Activated CD4-positive, alpha-beta T cell treated with anti-CD3 and anti-CD28 coated beads, Interleukin-2, amount 50 U/mL, for 24 hours (primary cell): ENCODE measurements around the gene RASSF6.
"Not testable (repeated sequence)": the region's sequence is repeated elsewhere in the genome, so short reads cannot be mapped to it uniquely, and the experiment has no call there.

Experiments
- DNase-seq, 2 donors: peaks; one replicate each; pipeline ENCODE4 v3.0.0-alpha.2; 2020; ENCODE audit warnings: low read depth in 1 of 2, low spot score in 1 of 2

Gene RASSF6, protein sequence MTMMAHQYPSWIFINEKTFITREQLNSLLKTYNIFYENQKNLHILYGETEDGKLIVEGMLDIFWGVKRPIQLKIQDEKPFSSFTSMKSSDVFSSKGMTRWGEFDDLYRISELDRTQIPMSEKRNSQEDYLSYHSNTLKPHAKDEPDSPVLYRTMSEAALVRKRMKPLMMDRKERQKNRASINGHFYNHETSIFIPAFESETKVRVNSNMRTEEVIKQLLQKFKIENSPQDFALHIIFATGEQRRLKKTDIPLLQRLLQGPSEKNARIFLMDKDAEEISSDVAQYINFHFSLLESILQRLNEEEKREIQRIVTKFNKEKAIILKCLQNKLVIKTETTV

GRCh38 chr4:73620115-73620792 lies at the start of gene RASSF6:
TSS of gene RASSF6 (minus strand) at chr4:73620436. CDS start at chr4:73611795, 8,641 bp downstream.
- DNase-seq, result no peak

DNA sequence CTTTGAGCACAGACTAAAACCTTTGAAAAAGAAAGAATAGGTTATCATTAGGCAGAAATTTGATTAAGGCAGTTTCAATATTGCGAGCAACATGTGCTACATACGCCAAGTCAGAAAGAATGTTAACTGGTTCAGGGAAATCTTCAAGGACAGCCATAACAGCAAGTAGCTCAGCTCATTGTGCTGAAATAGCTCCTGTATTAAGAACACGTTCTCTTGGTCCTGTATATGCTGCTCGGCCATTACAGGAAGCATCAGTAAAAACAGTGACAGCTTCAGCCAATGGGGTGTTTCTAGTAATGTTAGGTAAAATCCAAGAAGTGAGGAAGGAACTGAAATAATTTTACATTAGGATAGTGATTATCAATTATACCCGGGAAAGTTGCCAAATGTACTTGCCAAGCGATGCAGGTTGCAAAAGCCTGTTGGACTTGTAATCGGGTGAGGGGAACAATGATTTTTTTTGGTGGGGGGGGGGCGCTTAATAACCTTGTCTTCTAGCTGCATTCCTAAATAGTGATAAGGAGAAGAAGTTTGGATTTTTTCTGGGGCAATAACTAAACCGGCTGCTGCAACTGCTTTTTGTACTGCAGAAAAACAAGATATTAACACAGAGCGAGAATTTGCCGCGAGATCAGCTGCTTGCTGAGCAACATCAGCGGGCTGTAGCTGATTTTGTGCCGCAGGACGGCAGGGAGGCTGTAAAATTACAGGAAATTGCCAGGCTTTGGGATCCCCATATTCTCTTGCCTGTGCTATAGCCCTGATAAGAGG lies 49.4 kb upstream of the RASSF6 start:
- no peak for DNase-seq

DNA sequence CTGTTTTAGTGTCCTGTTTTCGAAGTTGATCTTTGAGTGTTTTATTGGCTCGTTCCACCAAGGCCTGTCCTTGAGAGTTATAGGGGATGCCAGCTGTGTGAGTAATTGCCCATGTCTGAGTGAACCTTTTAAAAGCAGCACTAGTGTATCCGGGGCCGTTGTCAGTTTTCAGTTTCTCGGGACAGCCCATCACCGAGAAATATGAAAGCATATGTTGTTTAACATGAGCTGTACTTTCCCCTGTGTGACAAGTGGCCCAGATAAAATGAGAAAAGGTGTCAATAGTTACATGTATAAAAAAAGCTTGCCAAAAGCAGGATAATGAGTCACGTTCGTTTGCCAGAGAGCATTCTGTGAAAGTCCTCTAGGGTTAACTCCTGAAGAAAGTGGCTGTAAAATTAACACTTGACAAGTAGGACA lies 48.6 kb upstream of the RASSF6 start:
- no peak for DNase-seq

DNA sequence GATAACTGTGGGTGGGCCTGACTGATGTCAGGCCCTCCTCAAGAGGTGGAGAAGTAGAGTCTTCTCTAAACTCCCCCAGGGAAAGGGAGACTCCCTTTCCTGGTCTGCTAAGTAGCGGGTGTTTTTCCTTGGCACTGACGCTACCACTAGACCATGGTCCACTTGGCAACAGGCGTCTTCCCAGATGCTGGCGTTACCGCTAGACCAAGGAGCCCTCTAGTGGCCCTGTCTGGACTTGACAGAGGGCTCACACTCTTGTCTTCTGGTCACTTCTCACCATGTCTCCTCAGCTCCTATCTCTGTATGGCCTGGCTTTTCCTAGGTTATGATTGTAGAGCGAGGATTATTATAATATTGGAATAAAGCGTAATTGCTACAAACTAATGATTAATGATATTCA lies 45.7 kb upstream of the RASSF6 start:
- not testable (repeated sequence) for DNase-seq

- DNase-seq, result no peak
Measured at GRCh38 chr4:73664470-73664869, 44.2 kb upstream of the RASSF6 start.

DNA sequence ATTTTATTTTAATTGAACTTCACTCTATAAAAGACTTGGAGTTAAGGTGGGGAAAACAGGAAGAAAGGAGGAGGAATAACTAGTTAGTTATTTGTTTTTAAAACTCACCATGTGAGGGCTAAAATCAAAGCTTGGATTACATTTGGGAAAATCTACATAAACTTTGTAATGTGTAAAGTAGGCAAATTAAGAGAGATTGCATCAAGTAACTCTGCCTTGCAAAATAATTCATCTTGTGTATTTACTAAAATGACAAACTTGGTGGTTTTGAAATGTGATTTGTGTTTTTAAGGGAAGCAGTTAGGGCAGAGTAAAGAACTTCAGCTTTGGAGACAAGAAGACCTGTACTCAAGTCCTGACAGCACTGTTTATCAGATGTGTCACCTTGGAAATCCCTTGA lies 43.3 kb upstream of the RASSF6 start:
- no peak for DNase-seq

DNA sequence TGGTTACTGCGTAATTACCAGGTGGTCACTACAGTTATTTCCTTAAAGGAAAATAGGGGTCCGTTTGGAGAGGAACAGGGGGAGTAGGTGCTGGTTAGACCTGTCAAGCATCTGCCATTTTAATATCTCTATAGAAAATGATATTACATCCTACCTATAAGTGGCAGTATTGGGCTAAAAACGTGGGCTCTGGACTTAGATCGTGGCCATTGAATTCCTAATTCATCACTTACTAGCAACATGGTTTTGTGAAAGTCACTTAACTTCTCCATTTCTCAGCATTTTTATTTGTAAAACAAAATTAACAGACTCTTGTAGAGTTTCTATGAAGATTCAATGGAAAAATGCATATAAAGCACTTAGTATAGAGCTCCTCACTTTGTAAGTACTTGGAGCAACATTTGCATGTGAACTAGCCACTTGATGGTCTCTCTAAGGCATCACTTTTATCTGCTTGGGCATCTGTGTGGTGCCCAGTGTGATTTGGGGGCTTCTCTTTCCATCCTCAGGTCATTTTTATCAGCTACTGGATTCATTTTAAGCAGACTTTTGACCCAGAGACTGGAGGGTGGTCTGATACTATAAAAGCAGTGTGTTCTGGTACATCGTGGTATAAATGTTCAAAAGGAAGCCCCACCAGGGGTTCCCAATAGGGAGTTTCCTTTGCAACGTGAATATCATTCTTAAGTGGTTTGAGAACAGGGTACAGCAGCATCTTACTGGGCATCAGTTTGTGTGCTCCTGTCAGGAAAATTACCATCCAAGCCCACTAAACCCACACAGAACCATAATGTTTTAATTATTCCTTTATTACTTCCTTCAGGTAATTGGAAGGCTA lies 42.7 kb upstream of the RASSF6 start:
- DNase-seq, result no peak

DNA sequence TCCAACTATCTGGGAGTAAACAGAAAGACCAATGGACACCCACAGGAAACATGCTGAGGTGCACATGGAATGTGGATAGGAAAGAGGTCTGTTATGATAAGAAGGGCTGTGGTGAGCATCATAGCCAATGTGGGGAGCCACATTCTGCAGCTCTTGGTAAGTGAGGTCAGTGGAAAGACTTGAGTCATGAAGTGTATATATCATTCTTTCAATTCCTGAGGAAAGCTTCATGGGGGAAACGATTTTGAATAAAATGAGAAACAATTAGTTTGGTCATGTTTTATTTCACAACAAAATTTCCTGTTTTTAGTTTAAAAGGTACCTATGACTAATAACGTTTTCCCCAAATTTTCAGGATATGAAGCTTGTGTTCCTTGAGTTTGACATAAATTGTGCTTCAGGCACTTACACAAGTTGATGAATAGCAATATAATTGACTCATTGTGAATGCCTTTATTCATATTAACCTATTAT lies 41.4 kb upstream of the RASSF6 start:
- DNase-seq, result no peak

GRCh38 chr4:73660808-73661207 lies 40.6 kb upstream of the RASSF6 start:
- DNase-seq, result no peak

GRCh38 chr4:73653695-73654106 lies 33.5 kb upstream of the RASSF6 start:
- no peak for DNase-seq

GRCh38 chr4:73650250-73650649 lies 30.0 kb upstream of the RASSF6 start:
- DNase-seq, result no peak

DNA sequence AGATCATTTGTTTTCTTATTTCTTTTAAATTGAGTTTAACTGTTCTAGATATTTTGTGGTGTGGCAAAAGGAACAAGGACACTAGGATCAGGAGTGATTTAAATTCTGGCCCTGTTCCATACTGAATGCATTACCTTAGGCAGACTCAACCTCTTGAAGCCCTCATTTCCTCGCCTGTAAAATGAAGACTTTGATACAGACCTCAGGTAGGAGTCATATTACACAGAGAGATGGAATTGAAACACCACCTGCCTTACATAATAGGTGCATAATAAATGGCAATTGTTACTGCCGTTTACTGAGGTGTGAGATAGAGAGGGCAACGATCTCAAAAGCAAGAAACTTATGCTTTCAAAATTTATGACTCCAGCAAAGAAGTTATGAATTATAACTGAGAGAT lies 28.2 kb upstream of the RASSF6 start:
- no peak for DNase-seq

GRCh38 chr4:73646117-73646516 lies 25.9 kb upstream of the RASSF6 start:
- DNase-seq, result no peak

GRCh38 chr4:73631565-73632226 lies 11.5 kb upstream of the RASSF6 start:
- no peak for DNase-seq

- not testable (repeated sequence) for DNase-seq
Measured at GRCh38 chr4:73628834-73629233, 8.6 kb upstream of the RASSF6 start.

GRCh38 chr4:73621357-73621756 lies 1.1 kb upstream of the RASSF6 start:
- no peak for DNase-seq

GRCh38 chr4:73619346-73619745 lies 890 bp downstream of the RASSF6 start:
- DNase-seq, result no peak

DNA sequence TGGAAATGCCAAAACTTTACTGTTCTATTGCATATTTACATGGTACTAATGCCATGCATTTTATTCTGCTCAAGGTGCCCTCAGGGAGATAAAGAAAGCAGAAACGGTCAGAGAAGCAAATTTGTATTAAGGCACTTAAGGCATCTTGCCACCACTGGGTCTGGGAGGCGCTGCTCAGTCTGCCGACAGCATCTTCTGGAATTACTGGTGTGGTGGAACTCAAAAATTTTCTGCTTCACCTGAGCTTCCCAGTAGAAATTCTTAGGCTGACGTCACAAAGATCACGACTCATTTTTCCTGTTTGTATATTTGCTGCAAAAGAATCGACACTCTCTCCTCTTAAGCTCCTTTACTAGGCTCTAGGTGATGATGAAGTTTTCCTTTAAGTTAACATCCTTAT lies 3.0 kb downstream of the RASSF6 start:
- no peak for DNase-seq

GRCh38 chr4:73615613-73616012 lies 4.6 kb downstream of the RASSF6 start:
- no peak for DNase-seq

GRCh38 chr4:73614311-73614867 lies 5.8 kb downstream of the RASSF6 start:
- DNase-seq, result no peak
